CD4-positive, alpha-beta T cell (primary cell): ENCODE measurements around the gene NUDCD3. TPM values are rescaled to one million over a fixed set of nuclear protein-coding genes. Genes with fewer than 3 reads are reported as not detected.

Source experiments
- ATAC-seq: fragments of 200-7000 bp; cut with Tn5 transposase; one replicate; pipeline ENCODE4 v1.10.0; 2022; ENCODE audit warnings: mild to moderate bottlenecking; ENCODE audit not compliant: poor library complexity
- CTCF ChIA-PET: fragments of 350-600 bp; sonication (Branson Sonifier 250); formaldehyde crosslinking; loops from one replicate; lab custom pipeline; 2021; ENCODE audit warnings: antibody characterized with exemption, inconsistent platforms; lab: Charles Lee
- POLR2A ChIA-PET: fragments of 350-600 bp; sonication (Branson Sonifier 250); formaldehyde crosslinking; loops from one replicate; lab custom pipeline; 2021; ENCODE audit warnings: antibody characterized with exemption, inconsistent platforms; lab: Charles Lee
- DNase-seq, 14 experiments: peaks; one replicate each; pipeline ENCODE4 v3.0.0-alpha.2; 2013 to 2020; ENCODE audit warnings: mixed read lengths in 2 of 14
- H3K27ac ChIP-seq, 2 donors: one replicate each; pipeline versions ENCODE4 v1.5.1 to v1.7.0; 2013; ENCODE audit warnings: low read length in 2 of 2, low read depth in 1 of 2, mild to moderate bottlenecking in 1 of 2
- H3K27me3 ChIP-seq, 2 experiments: 1 replicate in 1 of 2; 2 replicates in 1 of 2; pipeline versions ENCODE4 v1.6.1 to v1.7.0; 2013; ENCODE audit warnings: low read length in 2 of 2, control low read depth in 1 of 2, mild to moderate bottlenecking in 1 of 2, moderate library complexity in 1 of 2; ENCODE audit not compliant: insufficient read depth in 2 of 2, control insufficient read depth in 1 of 2
- H3K36me3 ChIP-seq: one replicate; pipeline ENCODE4 v1.6.1; 2013; ENCODE audit warnings: low read length, control low read depth; ENCODE audit not compliant: insufficient read depth
- H3K4me1 ChIP-seq: one replicate; pipeline ENCODE4 v1.6.1; 2013; ENCODE audit warnings: low read length, control low read depth; ENCODE audit not compliant: insufficient read depth
- H3K4me3 ChIP-seq: one replicate; pipeline ENCODE4 v1.5.1; 2013; ENCODE audit warnings: mild to moderate bottlenecking, low read length, moderate library complexity
- H3K9me3 ChIP-seq, 2 experiments: 1 replicate in 1 of 2; 2 replicates in 1 of 2; pipeline versions ENCODE4 v1.6.1 to v1.7.0; 2013; ENCODE audit warnings: low read length in 2 of 2, mild to moderate bottlenecking in 2 of 2, control low read depth in 1 of 2, moderate library complexity in 1 of 2; ENCODE audit not compliant: control insufficient read depth in 1 of 2, insufficient read depth in 1 of 2
- H3K27ac Mint-ChIP-seq: one replicate; pipeline ENCODE4 v1.8.0; 2020; ENCODE audit warnings: mixed read lengths
- H3K27me3 Mint-ChIP-seq: one replicate; pipeline ENCODE4 v1.8.0; 2021; ENCODE audit warnings: mixed read lengths
- H3K36me3 Mint-ChIP-seq: one replicate; pipeline ENCODE4 v1.8.0; 2021; ENCODE audit warnings: low read depth, mixed read lengths
- H3K4me1 Mint-ChIP-seq: one replicate; pipeline ENCODE4 v1.8.0; 2021; ENCODE audit warnings: low read depth, mixed read lengths
- H3K4me3 Mint-ChIP-seq: one replicate; pipeline ENCODE4 v1.8.0; 2020; ENCODE audit warnings: mild to moderate bottlenecking, mixed read lengths
- H3K9me3 Mint-ChIP-seq: one replicate; pipeline ENCODE4 v1.8.0; 2020; ENCODE audit warnings: mixed read lengths
- intact Hi-C, 2 experiments: fragments of 100-400 bp; cut with DNase I in 1 of 2; cut with micrococcal nuclease in 1 of 2; formaldehyde crosslinking; loops; one replicate each; pipeline versions ENCODE4 v1.15.1 to v1.9.0; 2023 to 2025; cut with DNase I, micrococcal nuclease
- total RNA-seq, 174 experiments: library from RNA in 2 of 174; stranded (reverse) in 2 of 174; gene quantifications; one replicate each; pipeline ENCODE4 v1.2.3 and lab custom pipeline; 2021 to 2026
- TF ChIP-seq, protein P1 (sequence below): fragments of 200-600 bp; IDR thresholded peaks from one replicate; pipeline ENCODE4 v1.8.0; 2022; ENCODE audit warnings: antibody characterized with exemption, mild to moderate bottlenecking

NUDCD3 gene
- total RNA-seq, 2 experiments from 2014 or later, result 56.6 to 60.6 TPM

- Mint-ChIP-seq H3K27ac (no peak overlapping the region), H3K9me3 (no peaks in the 10 kb centered on the region)
- POLR2A ChIA-PET, result no interaction called here
Observed at GRCh38 chr7:44534087-44534486, 43.6 kb upstream of the NUDCD3 start.

DNA sequence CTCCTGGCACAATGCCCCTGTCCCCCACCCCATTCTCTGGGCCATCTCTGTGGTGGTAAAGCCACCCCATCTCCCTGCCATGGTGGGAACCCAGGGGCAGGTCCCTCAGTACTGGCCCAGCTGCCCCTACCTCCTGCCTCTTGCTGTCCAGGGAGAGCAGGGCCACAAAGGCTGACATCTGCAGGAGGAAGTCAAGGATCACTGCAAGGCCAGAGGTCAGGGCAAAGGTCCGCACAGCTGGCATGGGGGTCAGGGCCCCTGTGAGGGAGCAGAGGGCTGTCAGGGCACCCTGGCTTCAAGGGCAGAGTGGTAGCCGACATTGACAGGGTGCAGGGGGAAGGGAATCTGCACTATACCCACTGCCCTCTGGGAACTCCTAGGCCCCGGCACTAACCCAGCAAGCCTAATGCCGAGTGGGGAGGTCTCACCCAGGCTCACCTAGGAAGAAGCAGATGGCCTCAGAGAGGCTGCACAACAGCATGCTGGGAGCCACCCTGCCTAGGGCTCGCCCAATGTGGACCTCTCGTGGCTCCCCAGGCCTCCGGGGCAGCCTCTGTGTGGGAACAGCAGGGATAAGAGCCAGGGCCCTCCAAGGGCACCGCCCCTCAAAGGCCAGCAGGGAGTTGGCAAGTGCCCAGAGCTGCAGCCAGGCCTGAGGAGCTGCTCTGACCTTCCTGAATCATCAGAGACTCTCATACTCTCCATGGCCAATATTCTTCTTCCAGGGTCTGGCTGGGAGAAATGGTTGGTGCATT lies 43.0 kb upstream of the NUDCD3 start:
- TF ChIP-seq, protein P1, sequence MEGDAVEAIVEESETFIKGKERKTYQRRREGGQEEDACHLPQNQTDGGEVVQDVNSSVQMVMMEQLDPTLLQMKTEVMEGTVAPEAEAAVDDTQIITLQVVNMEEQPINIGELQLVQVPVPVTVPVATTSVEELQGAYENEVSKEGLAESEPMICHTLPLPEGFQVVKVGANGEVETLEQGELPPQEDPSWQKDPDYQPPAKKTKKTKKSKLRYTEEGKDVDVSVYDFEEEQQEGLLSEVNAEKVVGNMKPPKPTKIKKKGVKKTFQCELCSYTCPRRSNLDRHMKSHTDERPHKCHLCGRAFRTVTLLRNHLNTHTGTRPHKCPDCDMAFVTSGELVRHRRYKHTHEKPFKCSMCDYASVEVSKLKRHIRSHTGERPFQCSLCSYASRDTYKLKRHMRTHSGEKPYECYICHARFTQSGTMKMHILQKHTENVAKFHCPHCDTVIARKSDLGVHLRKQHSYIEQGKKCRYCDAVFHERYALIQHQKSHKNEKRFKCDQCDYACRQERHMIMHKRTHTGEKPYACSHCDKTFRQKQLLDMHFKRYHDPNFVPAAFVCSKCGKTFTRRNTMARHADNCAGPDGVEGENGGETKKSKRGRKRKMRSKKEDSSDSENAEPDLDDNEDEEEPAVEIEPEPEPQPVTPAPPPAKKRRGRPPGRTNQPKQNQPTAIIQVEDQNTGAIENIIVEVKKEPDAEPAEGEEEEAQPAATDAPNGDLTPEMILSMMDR, result no peak
- no peaks in the 10 kb centered on the region for H3K27me3 ChIP-seq
- CTCF ChIA-PET, result no interaction called here
- Mint-ChIP-seq H3K4me1 (no peaks in the 10 kb centered on the region), H3K36me3 (no peaks in the 10 kb centered on the region), H3K9me3 (no peaks in the 10 kb centered on the region), H3K27ac (no peak overlapping the region), H3K27me3 (no peaks in the 10 kb centered on the region), H3K4me3 (no peak overlapping the region)
- no peaks in the 10 kb centered on the region for H3K4me1 ChIP-seq
- ATAC-seq, result no peak
- no peaks in the 10 kb centered on the region for H3K9me3 ChIP-seq
- no peak for DNase-seq
- H3K36me3 ChIP-seq, result no peaks in the 10 kb centered on the region
- no peak overlapping the region for H3K27ac ChIP-seq
- H3K4me3 ChIP-seq, result no peak overlapping the region
- POLR2A ChIA-PET, result no interaction called here
- intact Hi-C loops, result no loop called here

More at GRCh38 chr7:44534087-44534486, 43.6 kb upstream of the NUDCD3 start:
- Mint-ChIP-seq H3K36me3 (no peaks in the 10 kb centered on the region), H3K4me1 (no peaks in the 10 kb centered on the region), H3K4me3 (no peak overlapping the region), H3K27me3 (no peaks in the 10 kb centered on the region)
- intact Hi-C loops, result no loop called here
- no peak overlapping the region for H3K4me3 ChIP-seq
- CTCF ChIA-PET, result interaction anchor here (1.1 kb wide), 1 partner anchor 32 kb away, joined by 4 read pairs; no protein-coding TSS in a partner anchor
- no peaks in the 10 kb centered on the region for H3K9me3 ChIP-seq
- TF ChIP-seq, protein P1, result no peak
- no peaks in the 10 kb centered on the region for H3K36me3 ChIP-seq
- H3K27me3 ChIP-seq, result no peaks in the 10 kb centered on the region
- H3K4me1 ChIP-seq, result no peaks in the 10 kb centered on the region
- H3K27ac ChIP-seq, result no peak overlapping the region
- ATAC-seq, result no peak
- DNase-seq, result no peak

GRCh38 chr7:44531421-44532380 lies 41.2 kb upstream of the NUDCD3 start:
- H3K27me3 ChIP-seq, result no peaks in the 10 kb centered on the region
- ChIA-PET POLR2A (no interaction called here), CTCF (no interaction called here)
- no peaks in the 10 kb centered on the region for H3K4me1 ChIP-seq
- DNase-seq (no peak), ATAC-seq (no peak)
- peaks cover 0 to 6% of the 10 kb centered on the region in 2 experiments for H3K9me3 ChIP-seq
- H3K27ac Mint-ChIP-seq, result no peak overlapping the region
- TF ChIP-seq, protein P1, result no peak
- H3K27ac ChIP-seq, result no peak overlapping the region
- no peak overlapping the region for H3K4me3 ChIP-seq
- H3K9me3 Mint-ChIP-seq, result no peaks in the 10 kb centered on the region
- no peaks in the 10 kb centered on the region for H3K36me3 Mint-ChIP-seq
- intact Hi-C loops, result no loop called here
- H3K27me3 Mint-ChIP-seq, result no peaks in the 10 kb centered on the region
- no peak overlapping the region for H3K4me3 Mint-ChIP-seq
- no peaks in the 10 kb centered on the region for H3K36me3 ChIP-seq
- H3K4me1 Mint-ChIP-seq, result no peaks in the 10 kb centered on the region
